Type B pancreatic cell (in vitro differentiated cells): Measurements from ENCODE around the gene PET117. TPM values are rescaled to one million over a fixed set of nuclear protein-coding genes. Genes with fewer than 3 reads are reported as not detected.
"Not testable (repeated sequence)": the region's sequence is repeated elsewhere in the genome, so short reads cannot be mapped to it uniquely, and the experiment has no call there.

ENCODE experiments used
- DNase-seq: peaks from one replicate; pipeline ENCODE4 v3.0.0; 2021; ENCODE audit warnings: mixed read lengths; ENCODE audit not compliant: unreplicated experiment; ENCODE audit errors: extremely low spot score
- H3K27ac Mint-ChIP-seq: 2 replicates; pipeline ENCODE4 v1.8.0; 2021; ENCODE audit warnings: mild to moderate bottlenecking, mixed read lengths
- H3K27me3 Mint-ChIP-seq: 2 replicates; pipeline ENCODE4 v1.8.0; 2021; ENCODE audit warnings: mixed read lengths
- H3K36me3 Mint-ChIP-seq: 2 replicates; pipeline ENCODE4 v1.8.0; 2021; ENCODE audit warnings: mixed read lengths
- H3K4me1 Mint-ChIP-seq: one replicate; pipeline ENCODE4 v1.8.0; 2021; ENCODE audit warnings: mixed read lengths; ENCODE audit not compliant: unreplicated experiment
- H3K4me3 Mint-ChIP-seq: 2 replicates; pipeline ENCODE4 v1.8.0; 2021; ENCODE audit warnings: mild to moderate bottlenecking, mixed read lengths
- H3K9me3 Mint-ChIP-seq: 2 replicates; pipeline ENCODE4 v1.8.0; 2021; ENCODE audit warnings: mixed read lengths
- CTCF ChIP-seq: fragments of 200-600 bp; sonication (generic); conservative IDR thresholded peaks from 2 replicates; pipeline ENCODE4 v1.5.0; 2021; ENCODE audit warnings: antibody characterized with exemption, mild to moderate bottlenecking
- total RNA-seq: library from RNA; stranded (reverse); gene quantifications from 2 replicates; pipeline ENCODE4 v1.2.1, GENCODE V29; 2021; ENCODE audit warnings: low replicate concordance

The PET117 gene
- total RNA-seq, 1 donor from 2014 or later: 17.8 TPM

GRCh38 chr20:18166241-18166881 is 28.7 kb downstream of the PET117 start:
- Mint-ChIP-seq H3K9me3 (no peaks in the 10 kb centered on the region), H3K27ac (peak overlapping the region; percentile 27), H3K36me3 (peaks cover 61% of the 10 kb centered on the region), H3K4me3 (no peak overlapping the region), H3K4me1 (peaks cover 11% of the 10 kb centered on the region), H3K27me3 (no peaks in the 10 kb centered on the region)
- TF ChIP-seq CTCF: no peak
- DNase-seq: no peak

GRCh38 chr20:18166950-18167349 is 29.3 kb downstream of the PET117 start:
- no peak for TF ChIP-seq CTCF
- Mint-ChIP-seq H3K9me3 (no peaks in the 10 kb centered on the region), H3K4me1 (peaks cover 11% of the 10 kb centered on the region), H3K27me3 (no peaks in the 10 kb centered on the region), H3K4me3 (no peak overlapping the region), H3K36me3 (peaks cover 58% of the 10 kb centered on the region), H3K27ac (peak overlapping the region; percentile 27)
- no peak for DNase-seq

- no peak for TF ChIP-seq CTCF
- Mint-ChIP-seq H3K4me1 (peaks cover 4% of the 10 kb centered on the region), H3K36me3 (peaks cover 42% of the 10 kb centered on the region), H3K4me3 (no peak overlapping the region), H3K27me3 (no peaks in the 10 kb centered on the region), H3K9me3 (no peaks in the 10 kb centered on the region), H3K27ac (no peak overlapping the region)
- no peak for DNase-seq
Measured at GRCh38 chr20:18172379-18172778, 34.7 kb downstream of the PET117 start.

- Mint-ChIP-seq H3K27ac (no peak overlapping the region), H3K4me1 (peaks cover 4% of the 10 kb centered on the region), H3K4me3 (no peak overlapping the region), H3K9me3 (no peaks in the 10 kb centered on the region), H3K36me3 (peaks cover 48% of the 10 kb centered on the region), H3K27me3 (no peaks in the 10 kb centered on the region)
- no peak for DNase-seq
- no peak for TF ChIP-seq CTCF
Measured at GRCh38 chr20:18174906-18175683, 37.4 kb downstream of the PET117 start.

GRCh38 chr20:18176318-18176785 is 38.7 kb downstream of the PET117 start:
- Mint-ChIP-seq H3K4me3 (no peak overlapping the region), H3K27ac (no peak overlapping the region), H3K36me3 (peaks cover 47% of the 10 kb centered on the region), H3K9me3 (no peaks in the 10 kb centered on the region), H3K27me3 (no peaks in the 10 kb centered on the region), H3K4me1 (peaks cover 4% of the 10 kb centered on the region)
- TF ChIP-seq CTCF: no peak
- DNase-seq: no peak

- H3K27ac Mint-ChIP-seq, H3K9me3 Mint-ChIP-seq: not testable (repeated sequence)
- peaks cover 52% of the 10 kb centered on the region for H3K36me3 Mint-ChIP-seq
Measured at GRCh38 chr20:18180366-18180765, 42.7 kb downstream of the PET117 start.

More at GRCh38 chr20:18180366-18180765, 42.7 kb downstream of the PET117 start:
- not testable (repeated sequence) for H3K4me3 Mint-ChIP-seq, DNase-seq, H3K4me1 Mint-ChIP-seq, H3K27me3 Mint-ChIP-seq
